H1 (cell line): ENCODE data around the gene SLC30A5. TPM values are rescaled to one million over a fixed set of nuclear protein-coding genes. Genes with fewer than 3 reads are reported as not detected.

Experiments
- CTCF ChIA-PET: fragments of 300-600 bp; sonication (Branson Sonifier 250); formaldehyde crosslinking; loops from one replicate; lab custom pipeline; 2021; ENCODE audit not compliant: partially characterized antibody; lab: Charles Lee
- POLR2A ChIA-PET: fragments of 300-600 bp; sonication (Branson Sonifier 250); formaldehyde crosslinking; loops from one replicate; lab custom pipeline; 2021; ENCODE audit warnings: inconsistent platforms; ENCODE audit not compliant: partially characterized antibody; lab: Charles Lee
- DNase-seq, 2 experiments: peaks; one replicate each; pipeline versions ENCODE4 v3.0.0 to v3.0.0-alpha.2; 2010 to 2022; ENCODE audit warnings: low spot score in 2 of 2, low read depth in 1 of 2, mixed read lengths in 1 of 2
- FAIRE-seq: peaks from 2 replicates; lab custom pipeline; 2011; peaks lifted over from hg19 to GRCh38; lab: Jason Lieb, UNC
- H2AFZ ChIP-seq: 2 replicates; pipeline ENCODE4 v1.8.1; 2012; ENCODE audit warnings: low read length, inconsistent platforms
- H2AK5ac ChIP-seq: 2 replicates; pipeline ENCODE4 v1.6.1; 2013; ENCODE audit warnings: low read depth, low read length
- H2BK120ac ChIP-seq: replicated peaks from 2 replicates; pipeline ENCODE3; 2013; ENCODE audit warnings: low read depth, low read length, inconsistent platforms
- H2BK12ac ChIP-seq: 2 replicates; pipeline ENCODE4 v1.6.1; 2013; ENCODE audit warnings: low read depth, low read length
- H2BK15ac ChIP-seq: 2 replicates; pipeline ENCODE4 v1.6.1; 2013; ENCODE audit warnings: low read length
- H2BK20ac ChIP-seq: 2 replicates; pipeline ENCODE4 v1.6.1; 2013; ENCODE audit warnings: low read length
- H2BK5ac ChIP-seq: 2 replicates; pipeline ENCODE4 v1.6.1; 2013; ENCODE audit warnings: low read depth, low read length
- H3K14ac ChIP-seq: 2 replicates; pipeline ENCODE4 v1.6.1; 2013; ENCODE audit warnings: inconsistent platforms; ENCODE audit not compliant: insufficient read length
- H3K18ac ChIP-seq: 2 replicates; pipeline ENCODE4 v1.6.1; 2013; ENCODE audit warnings: low read length; ENCODE audit errors: extremely low read depth
- H3K23ac ChIP-seq: 2 replicates; pipeline ENCODE4 v1.6.1; 2013; ENCODE audit warnings: inconsistent platforms; ENCODE audit not compliant: insufficient read length
- H3K23me2 ChIP-seq: 2 replicates; pipeline ENCODE4 v1.6.1; 2013; ENCODE audit warnings: low read depth, low read length
- H3K27ac ChIP-seq: 2 replicates; pipeline ENCODE4 v1.6.1; 2011; ENCODE audit warnings: low read depth, low read length, inconsistent platforms
- H3K27me3 ChIP-seq, 4 experiments: replicated peaks in 1 of 4; 1 replicate in 1 of 4; 2 replicates in 3 of 4; pipeline versions ENCODE4 v1.6.1 to v1.8.1; 2011 to 2013; ENCODE audit warnings: low read length in 3 of 4, mild to moderate bottlenecking in 3 of 4, inconsistent platforms in 2 of 4, mixed read lengths in 2 of 4, moderate library complexity in 1 of 4; ENCODE audit not compliant: control insufficient read depth in 3 of 4, insufficient read depth in 3 of 4; ENCODE audit errors: extremely low read depth in 1 of 4
- H3K36me3 ChIP-seq, 4 experiments: 2 replicates each; pipeline versions ENCODE4 v1.6.1 to v1.8.1; 2011 to 2013; ENCODE audit warnings: mild to moderate bottlenecking in 4 of 4, low read length in 3 of 4, moderate library complexity in 2 of 4, control low read depth in 1 of 4, inconsistent platforms in 1 of 4; ENCODE audit not compliant: insufficient read depth in 4 of 4, control insufficient read depth in 2 of 4
- H3K4ac ChIP-seq: replicated peaks from 2 replicates; pipeline ENCODE3; 2013; ENCODE audit warnings: low read length, low read depth, mixed read lengths, inconsistent platforms; ENCODE audit not compliant: insufficient read length
- H3K4me1 ChIP-seq, 4 experiments: replicated peaks in 1 of 4; 1 replicate in 1 of 4; 2 replicates in 3 of 4; pipeline versions ENCODE4 v1.6.1 to v1.8.1; 2011 to 2013; ENCODE audit warnings: low read length in 3 of 4, inconsistent platforms in 2 of 4, mixed read lengths in 1 of 4; ENCODE audit not compliant: insufficient read depth in 4 of 4, control insufficient read depth in 3 of 4
- H3K4me2 ChIP-seq, 2 experiments: 2 replicates each; pipeline versions ENCODE4 v1.6.1 to v1.8.1; 2011 to 2013; ENCODE audit warnings: low read depth in 2 of 2, low read length in 2 of 2, control low read depth in 1 of 2, inconsistent platforms in 1 of 2, mild to moderate bottlenecking in 1 of 2; ENCODE audit not compliant: insufficient read depth in 1 of 2
- H3K4me3 ChIP-seq, 4 experiments: fragments of 200-600, 300-600 bp in 1 of 4; sonication (generic), shearing (Covaris generic), sonication (Bioruptor Twin) in 1 of 4; 2 replicates each; pipeline versions ENCODE4 v1.5.1 to v1.8.1; 2011 to 2016; ENCODE audit warnings: low read length in 4 of 4, low read depth in 3 of 4, control low read depth in 2 of 4, inconsistent platforms in 2 of 4, mild to moderate bottlenecking in 2 of 4, mixed read lengths in 1 of 4, moderate library complexity in 1 of 4; ENCODE audit not compliant: insufficient read depth in 2 of 4; ENCODE audit errors: extremely low read depth in 1 of 4
- H3K56ac ChIP-seq: replicated peaks from 2 replicates; pipeline ENCODE3; 2013; ENCODE audit warnings: low read depth, mild to moderate bottlenecking, mixed read lengths, low read length, inconsistent platforms; ENCODE audit not compliant: insufficient read length
- H3K79me1 ChIP-seq: 2 replicates; pipeline ENCODE4 v1.6.1; 2013; ENCODE audit warnings: low read depth, low read length, control low read depth
- H3K79me2 ChIP-seq, 2 experiments: 2 replicates each; pipeline versions ENCODE4 v1.6.1 to v1.8.1; 2012 to 2013; ENCODE audit warnings: low read length in 2 of 2, mild to moderate bottlenecking in 2 of 2, inconsistent platforms in 1 of 2; ENCODE audit not compliant: insufficient read depth in 2 of 2, control insufficient read depth in 1 of 2
- H3K9ac ChIP-seq, 4 experiments: replicated peaks in 1 of 4; 1 replicate in 1 of 4; 2 replicates in 3 of 4; pipeline versions ENCODE4 v1.6.1 to v1.8.1; 2011 to 2013; ENCODE audit warnings: low read depth in 3 of 4, low read length in 3 of 4, control low read depth in 2 of 4, mild to moderate bottlenecking in 2 of 4, moderate library complexity in 2 of 4, inconsistent platforms in 1 of 4; ENCODE audit errors: extremely low read depth in 1 of 4
- H3K9me3 ChIP-seq, 2 experiments: 2 replicates each; pipeline versions ENCODE4 v1.6.1 to v1.8.1; 2012 to 2013; ENCODE audit warnings: mild to moderate bottlenecking in 2 of 2, moderate library complexity in 2 of 2, control low read depth in 1 of 2, inconsistent platforms in 1 of 2, low read depth in 1 of 2, low read length in 1 of 2, mixed read lengths in 1 of 2; ENCODE audit not compliant: insufficient read depth in 2 of 2
- H4K20me1 ChIP-seq, 2 experiments: replicated peaks in 1 of 2; 2 replicates each; pipeline versions ENCODE3 to v1.8.1; 2011 to 2013; ENCODE audit warnings: inconsistent platforms in 2 of 2, low read length in 2 of 2, mild to moderate bottlenecking in 1 of 2; ENCODE audit not compliant: insufficient read depth in 2 of 2, control insufficient read depth in 1 of 2
- H4K5ac ChIP-seq: 2 replicates; pipeline ENCODE4 v1.6.1; 2013; ENCODE audit warnings: low read length, low read depth, mixed read lengths, inconsistent platforms; ENCODE audit not compliant: insufficient read length
- H4K8ac ChIP-seq: 2 replicates; pipeline ENCODE4 v1.8.0; 2013; ENCODE audit warnings: mild to moderate bottlenecking, moderate library complexity, low read length, inconsistent platforms; ENCODE audit not compliant: insufficient read depth; ENCODE audit errors: extremely low read depth
- H4K91ac ChIP-seq: replicated peaks from 2 replicates; pipeline ENCODE3; 2013; ENCODE audit warnings: low read length, mixed read lengths, inconsistent platforms; ENCODE audit not compliant: insufficient read length
- ATF2 ChIP-seq: IDR thresholded peaks from 2 replicates; pipeline ENCODE4 v1.6.1; 2012; ENCODE audit warnings: low read length, inconsistent platforms
- ATF3 ChIP-seq: IDR thresholded peaks from 2 replicates; pipeline ENCODE4 v1.6.1; 2011; ENCODE audit warnings: low read depth, mild to moderate bottlenecking, low read length; ENCODE audit not compliant: insufficient read depth
- CTCF ChIP-seq, 3 experiments: IDR thresholded peaks; 1 replicate in 2 of 3; 2 replicates in 1 of 3; pipeline versions ENCODE4 v1.5.1 to v1.6.1; 2011; ENCODE audit warnings: low read length in 3 of 3, mild to moderate bottlenecking in 3 of 3, inconsistent platforms in 2 of 3, low read depth in 1 of 3, moderate library complexity in 1 of 3; ENCODE audit not compliant: insufficient read depth in 1 of 3; ENCODE audit errors: control extremely low read depth in 1 of 3
- E2F6 ChIP-seq: IDR thresholded peaks from 2 replicates; pipeline ENCODE4 v1.6.1; 2012; ENCODE audit warnings: inconsistent platforms
- JUND ChIP-seq: IDR thresholded peaks from 2 replicates; pipeline ENCODE4 v1.6.1; 2011; ENCODE audit warnings: mild to moderate bottlenecking, improper control_type of control experiment, low read length
- KDM4A ChIP-seq: IDR thresholded peaks from one replicate; pipeline ENCODE4 v1.7.1; 2012; ENCODE audit warnings: low read depth, mild to moderate bottlenecking, moderate library complexity, low read length, inconsistent platforms; ENCODE audit not compliant: severe bottlenecking
- NRF1 ChIP-seq: IDR thresholded peaks from 2 replicates; pipeline ENCODE4 v1.6.1; 2011; ENCODE audit warnings: mild to moderate bottlenecking, low read depth, low read length, improper control_type of control experiment
- RBBP5 ChIP-seq: IDR thresholded peaks from 2 replicates; pipeline ENCODE4 v1.7.1; 2012; ENCODE audit warnings: low read depth, mild to moderate bottlenecking, inconsistent platforms, low read length, moderate library complexity, borderline replicate concordance
- WGBS, 2 experiments: shearing (Covaris generic) in 1 of 2; methylation state at CpG; one replicate each; pipeline versions ENCODE4 v1.1.6 to v1.1.7; 2013 to 2015; ENCODE audit warnings: low lambda C conversion rate in 2 of 2, mixed read lengths in 2 of 2, inconsistent platforms in 1 of 2, low coverage in 1 of 2, missing lambda C conversion rate in 1 of 2; ENCODE audit not compliant: insufficient replicate concordance in 2 of 2, insufficient coverage in 1 of 2, insufficient read length in 1 of 2; ENCODE audit errors: extremely low coverage in 1 of 2, missing lambda C conversion rate in 1 of 2; 5-methylcytosine and 5-hydroxymethylcytosine counted together
- polyA plus RNA-seq, 7 experiments: library from polyadenylated mRNA; depleted of rRNA in 3 of 7; stranded (reverse) in 5 of 7; unstranded in 2 of 7; fragments of >200 nt in 5 of 7; fragments of 200-250 nt in 2 of 7; gene quantifications; 1 replicate in 5 of 7; 2 replicates in 1 of 7; 4 replicates in 1 of 7; pipeline versions ENCODE4 v1.2.1 to v1.2.3, GENCODE V29; 2011 to 2013; ENCODE audit warnings: missing spikeins in 2 of 7, mixed read lengths in 2 of 7
- total RNA-seq: library from RNA; stranded (reverse); fragmentation: NEBNext Ultra II Directional; extraction: Animal tissue kit (Norgen Biotek cat#: 25700); gene quantifications from 2 replicates; pipeline ENCODE4 v1.2.1, GENCODE V29; 2021

SLC30A5 gene
- total and polyA plus RNA-seq, 2 of the 8 experiments (the other 6 are each of a cell fraction or from before 2014, with no cell fraction given): 31.0 to 43.5 TPM

- H3K23ac ChIP-seq: no peak overlapping the region
- no peaks in the 10 kb centered on the region for H3K79me2 ChIP-seq
- no peak overlapping the region for H3K4ac ChIP-seq
- H3K9ac ChIP-seq: no peak overlapping the region
- WGBS, 2 experiments: 94% methylated on average over 5 of the region's 5 CpGs; no CpG with 5 or more reads in 1 of the 2 experiments
- no peak overlapping the region for H4K91ac ChIP-seq
- H2AFZ ChIP-seq: no peak overlapping the region
- H3K14ac ChIP-seq: no peak overlapping the region
- H3K23me2 ChIP-seq: no peaks in the 10 kb centered on the region
- H2AK5ac ChIP-seq: no peak overlapping the region
- no peak overlapping the region for H3K4me3 ChIP-seq
- DNase-seq: no peak
- no peaks in the 10 kb centered on the region for H4K20me1 ChIP-seq
- H3K18ac ChIP-seq: no peak overlapping the region
- H3K27ac ChIP-seq: no peak overlapping the region
- no peak overlapping the region for H2BK120ac ChIP-seq
- FAIRE-seq: no peak
- CTCF ChIA-PET: interaction anchor here (0.6 kb wide), 1 partner anchor 44 kb away, joined by 3 read pairs; the partner anchor contains the start of gene SLC30A5
- no peaks in the 10 kb centered on the region for H3K36me3 ChIP-seq
- no peak overlapping the region for H3K4me2 ChIP-seq
- H2BK5ac ChIP-seq: no peak overlapping the region
- peaks cover 0 to 5% (median 0%) of the 10 kb centered on the region in 4 experiments; a peak in 2 of 7 replicates for H3K4me1 ChIP-seq
- H2BK20ac ChIP-seq: no peak overlapping the region
- H3K56ac ChIP-seq: no peak overlapping the region
- H2BK12ac ChIP-seq: no peak overlapping the region
- no peak overlapping the region for H2BK15ac ChIP-seq
- no peaks in the 10 kb centered on the region for H3K27me3 ChIP-seq
- H4K8ac ChIP-seq: no peak overlapping the region
- H3K79me1 ChIP-seq: no peaks in the 10 kb centered on the region
- POLR2A ChIA-PET: no interaction called here
- no peaks in the 10 kb centered on the region; a peak in 1 of 4 replicates for H3K9me3 ChIP-seq
- no peak overlapping the region for H4K5ac ChIP-seq
- TF ChIP-seq KDM4A: no peak
- TF ChIP-seq RBBP5: no peak
- TF ChIP-seq NRF1: no peak
- no peak for TF ChIP-seq CTCF (IDR thresholded peaks at IDR 0.05; ENCODE audit: control extremely low read depth in 1 of 3, insufficient read depth in 1 of 3, low read depth in 1 of 3, low read length in 3 of 3)
- TF ChIP-seq ATF3: no peak
- TF ChIP-seq JUND: no peak
- TF ChIP-seq E2F6: no peak
- no peak for TF ChIP-seq ATF2
These were observed 44.0 kb downstream of the SLC30A5 start for GRCh38 chr5:69137807-69138206.
